ENCODE data around the gene PNCK. TPM values are rescaled to one million over a fixed set of nuclear protein-coding genes. Genes with fewer than 3 reads are reported as not detected.

PNCK gene
- total RNA-seq, 1 experiment from 2014 or later: 2.3 TPM

DNA sequence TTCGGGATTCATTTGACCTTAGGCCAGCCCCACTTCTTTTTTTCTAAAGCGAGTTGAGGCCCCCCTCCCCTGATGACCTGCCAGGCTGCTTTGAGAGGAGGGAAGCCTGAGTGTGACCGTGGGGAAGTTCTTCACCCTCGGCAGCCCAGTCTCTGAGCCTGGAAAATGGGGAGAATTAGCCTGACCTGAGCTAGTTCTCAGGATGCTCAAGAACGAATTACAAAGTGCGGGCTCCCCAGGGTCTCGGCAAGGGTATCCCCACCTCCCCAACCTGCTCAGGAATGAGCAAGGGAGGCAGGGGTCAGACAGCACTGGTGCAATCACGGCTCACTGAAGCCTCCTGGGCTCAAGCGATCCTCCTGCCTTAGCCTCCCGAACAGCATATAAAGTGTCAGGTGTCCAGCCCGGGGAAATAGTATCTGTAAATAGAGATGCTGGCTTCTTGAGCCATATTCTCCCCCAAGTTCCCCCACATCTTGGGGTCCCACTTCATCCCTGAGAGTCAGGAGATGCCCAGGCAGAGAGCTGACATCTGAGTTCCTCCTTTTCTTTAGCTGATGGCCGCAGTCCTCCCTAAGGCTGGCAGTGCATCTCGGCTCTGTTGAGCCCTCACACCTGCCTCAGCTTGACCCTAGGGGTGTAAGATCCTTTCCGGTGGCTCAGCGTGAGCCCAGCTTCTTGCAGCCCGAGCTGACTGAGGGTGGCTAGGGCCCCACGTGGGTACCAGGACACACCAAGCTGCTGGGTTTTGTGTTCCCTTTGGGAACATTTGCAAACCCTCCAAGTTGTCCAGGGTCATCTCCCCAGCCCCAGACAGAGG is 25.0 kb downstream of the PNCK start:
- H3K27me3 ChIP-seq (ENCODE audit: control insufficient read depth, insufficient read depth, low read length): no peaks in the 10 kb centered on the region; the same call in 1 of the 2 replicates
- intact Hi-C loops (cut with micrococcal nuclease; ENCODE audit: unreplicated experiment) (loop anchor here (5.0 kb wide), 1 partner anchor 111 kb away; no protein-coding TSS in a partner anchor), in situ Hi-C loops (cut with HindIII; ENCODE audit: low pct_unique_long_range_greater_than_20kb, low sequenced_read_pairs) (no loop called here)
- no peak overlapping the region for H3K27ac ChIP-seq (ENCODE audit: low read length)
- DNase-seq (ENCODE audit: low read depth, low spot score) (no peak), ATAC-seq (no peak)
- CTCF ChIA-PET: no interaction called here
- BruUV-seq (replicated peaks): no TSS peak
- no peaks in the 10 kb centered on the region for H3K9me3 ChIP-seq (ENCODE audit: control insufficient read depth, insufficient read depth, low read depth, low read length)
- TF ChIP-seq, protein P1, sequence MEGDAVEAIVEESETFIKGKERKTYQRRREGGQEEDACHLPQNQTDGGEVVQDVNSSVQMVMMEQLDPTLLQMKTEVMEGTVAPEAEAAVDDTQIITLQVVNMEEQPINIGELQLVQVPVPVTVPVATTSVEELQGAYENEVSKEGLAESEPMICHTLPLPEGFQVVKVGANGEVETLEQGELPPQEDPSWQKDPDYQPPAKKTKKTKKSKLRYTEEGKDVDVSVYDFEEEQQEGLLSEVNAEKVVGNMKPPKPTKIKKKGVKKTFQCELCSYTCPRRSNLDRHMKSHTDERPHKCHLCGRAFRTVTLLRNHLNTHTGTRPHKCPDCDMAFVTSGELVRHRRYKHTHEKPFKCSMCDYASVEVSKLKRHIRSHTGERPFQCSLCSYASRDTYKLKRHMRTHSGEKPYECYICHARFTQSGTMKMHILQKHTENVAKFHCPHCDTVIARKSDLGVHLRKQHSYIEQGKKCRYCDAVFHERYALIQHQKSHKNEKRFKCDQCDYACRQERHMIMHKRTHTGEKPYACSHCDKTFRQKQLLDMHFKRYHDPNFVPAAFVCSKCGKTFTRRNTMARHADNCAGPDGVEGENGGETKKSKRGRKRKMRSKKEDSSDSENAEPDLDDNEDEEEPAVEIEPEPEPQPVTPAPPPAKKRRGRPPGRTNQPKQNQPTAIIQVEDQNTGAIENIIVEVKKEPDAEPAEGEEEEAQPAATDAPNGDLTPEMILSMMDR (IDR thresholded peaks at IDR 0.05): no peak
- TF ChIP-seq, protein P2, sequence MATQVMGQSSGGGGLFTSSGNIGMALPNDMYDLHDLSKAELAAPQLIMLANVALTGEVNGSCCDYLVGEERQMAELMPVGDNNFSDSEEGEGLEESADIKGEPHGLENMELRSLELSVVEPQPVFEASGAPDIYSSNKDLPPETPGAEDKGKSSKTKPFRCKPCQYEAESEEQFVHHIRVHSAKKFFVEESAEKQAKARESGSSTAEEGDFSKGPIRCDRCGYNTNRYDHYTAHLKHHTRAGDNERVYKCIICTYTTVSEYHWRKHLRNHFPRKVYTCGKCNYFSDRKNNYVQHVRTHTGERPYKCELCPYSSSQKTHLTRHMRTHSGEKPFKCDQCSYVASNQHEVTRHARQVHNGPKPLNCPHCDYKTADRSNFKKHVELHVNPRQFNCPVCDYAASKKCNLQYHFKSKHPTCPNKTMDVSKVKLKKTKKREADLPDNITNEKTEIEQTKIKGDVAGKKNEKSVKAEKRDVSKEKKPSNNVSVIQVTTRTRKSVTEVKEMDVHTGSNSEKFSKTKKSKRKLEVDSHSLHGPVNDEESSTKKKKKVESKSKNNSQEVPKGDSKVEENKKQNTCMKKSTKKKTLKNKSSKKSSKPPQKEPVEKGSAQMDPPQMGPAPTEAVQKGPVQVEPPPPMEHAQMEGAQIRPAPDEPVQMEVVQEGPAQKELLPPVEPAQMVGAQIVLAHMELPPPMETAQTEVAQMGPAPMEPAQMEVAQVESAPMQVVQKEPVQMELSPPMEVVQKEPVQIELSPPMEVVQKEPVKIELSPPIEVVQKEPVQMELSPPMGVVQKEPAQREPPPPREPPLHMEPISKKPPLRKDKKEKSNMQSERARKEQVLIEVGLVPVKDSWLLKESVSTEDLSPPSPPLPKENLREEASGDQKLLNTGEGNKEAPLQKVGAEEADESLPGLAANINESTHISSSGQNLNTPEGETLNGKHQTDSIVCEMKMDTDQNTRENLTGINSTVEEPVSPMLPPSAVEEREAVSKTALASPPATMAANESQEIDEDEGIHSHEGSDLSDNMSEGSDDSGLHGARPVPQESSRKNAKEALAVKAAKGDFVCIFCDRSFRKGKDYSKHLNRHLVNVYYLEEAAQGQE (IDR thresholded peaks at IDR 0.05; ENCODE audit: insufficient read depth in 1 of 2, low read depth in 2 of 2, low read length in 1 of 2): no peak
- TF ChIP-seq POLR2AphosphoS5 (IDR thresholded peaks at IDR 0.05; ENCODE audit: low read depth, low read length) (no peak), TCF7L2 (IDR thresholded peaks at IDR 0.05; ENCODE audit: low read depth, low read length) (no peak), SIN3A (IDR thresholded peaks at IDR 0.05; ENCODE audit: borderline replicate concordance, insufficient read depth, low read depth, low read length) (no peak)
- no peaks in the 10 kb centered on the region for H3K36me3 ChIP-seq (ENCODE audit: control insufficient read depth, insufficient read depth, low read length)
- no peak overlapping the region for H3K4me3 ChIP-seq (ENCODE audit: low read depth in 2 of 2, low read length in 2 of 2)
- peaks cover 5% of the 10 kb centered on the region; the same call in 1 of the 2 replicates for H3K4me1 ChIP-seq (ENCODE audit: control insufficient read depth, insufficient read depth, low read length)
- POLR2A ChIA-PET: interaction anchor here (0.6 kb wide), 1 partner anchor 202 kb away, joined by 9 read pairs; no protein-coding TSS in a partner anchor

GRCh38 chrX:153647461-153648357 is 25.9 kb downstream of the PNCK start:
- in situ Hi-C loops (cut with HindIII; ENCODE audit: low pct_unique_long_range_greater_than_20kb, low sequenced_read_pairs) (no loop called here), intact Hi-C loops (cut with micrococcal nuclease; ENCODE audit: unreplicated experiment) (loop anchor here (5.0 kb wide), 1 partner anchor 110 kb away; no protein-coding TSS in a partner anchor)
- no TSS peak for BruUV-seq (replicated peaks)

More at GRCh38 chrX:153647461-153648357, 25.9 kb downstream of the PNCK start:
- CTCF ChIA-PET: interaction anchor here (0.6 to 0.7 kb wide), 3 partner anchors 40 to 140 kb away, joined by 4 to 5 read pairs (median 4); no protein-coding TSS in a partner anchor
- Histone ChIP-seq H3K4me1 (ENCODE audit: control insufficient read depth, insufficient read depth, low read length) (peaks cover 5% of the 10 kb centered on the region; the same call in 1 of the 2 replicates), H3K4me3 (ENCODE audit: low read depth in 2 of 2, low read length in 2 of 2) (peak overlapping the region; percentile 29 to 34; a peak in 3 of 4 replicates), H3K36me3 (ENCODE audit: control insufficient read depth, insufficient read depth, low read length) (no peaks in the 10 kb centered on the region), H3K27ac (ENCODE audit: low read length) (no peak overlapping the region), H3K9me3 (ENCODE audit: control insufficient read depth, insufficient read depth, low read depth, low read length) (no peaks in the 10 kb centered on the region), H3K27me3 (ENCODE audit: control insufficient read depth, insufficient read depth, low read length) (peaks cover 4% of the 10 kb centered on the region)
- POLR2A ChIA-PET: interaction anchor here (0.6 kb wide), 3 partner anchors 11 to 1700 kb away, joined by 5 to 9 read pairs (median 5); no protein-coding TSS in a partner anchor
- no peak for ATAC-seq
- no peak for DNase-seq (ENCODE audit: low read depth, low spot score)
- no peak for TF ChIP-seq SIN3A (IDR thresholded peaks at IDR 0.05; ENCODE audit: borderline replicate concordance, insufficient read depth, low read depth, low read length)
- TF ChIP-seq, protein P1 (IDR thresholded peaks at IDR 0.05): no peak
- TF ChIP-seq, protein P2 (IDR thresholded peaks at IDR 0.05; ENCODE audit: insufficient read depth in 1 of 2, low read depth in 2 of 2, low read length in 1 of 2): no peak
- TF ChIP-seq TCF7L2 (IDR thresholded peaks at IDR 0.05; ENCODE audit: low read depth, low read length): no peak
- TF ChIP-seq POLR2AphosphoS5 (IDR thresholded peaks at IDR 0.05; ENCODE audit: low read depth, low read length): no peak
